SK-N-SH (cell line): ENCODE measurements around the gene HDGF. TPM values are rescaled to one million over a fixed set of nuclear protein-coding genes. Genes with fewer than 3 reads are reported as not detected.

ENCODE experiments used
- CTCF ChIA-PET: fragments of 300-600, 350-600 bp; formaldehyde crosslinking; extraction: SDS; loops from one replicate; lab custom pipeline; 2021; lab: Yijun Ruan, JAX
- POLR2A ChIA-PET: fragments of 350-600 bp; sonication (Branson Sonifier 250); formaldehyde crosslinking; extraction: SDS; loops from one replicate; lab custom pipeline; 2020; ENCODE audit warnings: antibody characterized with exemption, inconsistent platforms; lab: Yijun Ruan, JAX
- DNase-seq: peaks from one replicate; pipeline ENCODE4 v3.0.0; 2012
- H2AFZ ChIP-seq: fragments of 200-600 bp; sonication (generic); 2 replicates; pipeline ENCODE4 v1.8.1; 2016; ENCODE audit warnings: antibody characterized with exemption, mild to moderate bottlenecking, low read depth
- H3F3A ChIP-seq: fragments of 200-600 bp; sonication (generic); replicated peaks from 2 replicates; pipeline ENCODE3; 2016; ENCODE audit warnings: antibody characterized with exemption, mild to moderate bottlenecking; ENCODE audit not compliant: insufficient read depth
- H3K27ac ChIP-seq, 2 experiments: fragments of 200-500 bp in 1 of 2; fragments of 200-600 bp in 1 of 2; sonication (Bioruptor generic) in 1 of 2; sonication (generic), shearing (Covaris generic) in 1 of 2; 2 replicates each; pipeline versions ENCODE4 v1.5.1 to v1.6.1; 2014 to 2016; ENCODE audit warnings: low read depth in 2 of 2, inconsistent platforms in 1 of 2, low read length in 1 of 2, mild to moderate bottlenecking in 1 of 2, mixed read lengths in 1 of 2
- H3K27me3 ChIP-seq: fragments of 200-600 bp; sonication (generic), shearing (Covaris generic); 2 replicates; pipeline ENCODE4 v1.6.1; 2016; ENCODE audit warnings: mixed run types; ENCODE audit not compliant: insufficient read depth
- H3K36me3 ChIP-seq, 2 experiments: fragments of 200-500 bp in 1 of 2; fragments of 200-600 bp in 1 of 2; sonication (Bioruptor generic) in 1 of 2; sonication (generic) in 1 of 2; replicated peaks in 1 of 2; 2 replicates each; pipeline versions ENCODE3 to v1.5.1; 2014 to 2016; ENCODE audit warnings: low read length in 1 of 2, mild to moderate bottlenecking in 1 of 2; ENCODE audit not compliant: insufficient read depth in 2 of 2, control insufficient read depth in 1 of 2
- H3K4me1 ChIP-seq, 2 experiments: fragments of 200-500 bp in 1 of 2; fragments of 200-600 bp in 1 of 2; sonication (Bioruptor generic) in 1 of 2; sonication (generic), shearing (Covaris generic) in 1 of 2; 2 replicates each; pipeline versions ENCODE4 v1.5.1 to v1.6.1; 2014 to 2016; ENCODE audit warnings: low read depth in 1 of 2, low read length in 1 of 2, mixed run types in 1 of 2; ENCODE audit not compliant: insufficient read depth in 2 of 2, control insufficient read depth in 1 of 2
- H3K4me2 ChIP-seq: fragments of 200-600 bp; sonication (generic), shearing (Covaris generic); 2 replicates; pipeline ENCODE4 v1.6.1; 2017; ENCODE audit warnings: mixed run types
- H3K4me3 ChIP-seq, 2 experiments: fragments of 200-500 bp in 1 of 2; fragments of 200-600 bp in 1 of 2; sonication (Bioruptor generic) in 1 of 2; sonication (generic), shearing (Covaris generic) in 1 of 2; 2 replicates each; pipeline versions ENCODE4 v1.5.1 to v1.8.1; 2014 to 2016; ENCODE audit warnings: low read depth in 2 of 2, inconsistent platforms in 1 of 2, low read length in 1 of 2, mild to moderate bottlenecking in 1 of 2, mixed read lengths in 1 of 2, moderate library complexity in 1 of 2
- H3K79me2 ChIP-seq: fragments of 200-600 bp; sonication (generic); 2 replicates; pipeline ENCODE4 v1.8.1; 2017; ENCODE audit warnings: mild to moderate bottlenecking; ENCODE audit not compliant: insufficient read depth
- H3K9ac ChIP-seq: fragments of 200-600 bp; sonication (generic); 2 replicates; pipeline ENCODE4 v1.6.1; 2017; ENCODE audit warnings: mixed run types
- H3K9me2 ChIP-seq: fragments of 200-600 bp; sonication (generic); 2 replicates; pipeline ENCODE4 v1.6.1; 2017; ENCODE audit warnings: mixed run types
- H3K9me3 ChIP-seq: fragments of 200-600 bp; sonication (generic); 2 replicates; pipeline ENCODE4 v1.6.1; 2017; ENCODE audit warnings: mixed run types, mild to moderate bottlenecking, moderate library complexity
- H4K20me1 ChIP-seq: fragments of 200-600 bp; sonication (generic); 2 replicates; pipeline ENCODE4 v1.6.1; 2017; ENCODE audit warnings: mild to moderate bottlenecking, mixed run types; ENCODE audit not compliant: insufficient read depth
- CHD2 ChIP-seq: fragments of 150-350 bp; IDR thresholded peaks from 2 replicates; pipeline ENCODE4 v1.6.1; 2018; ENCODE audit warnings: low read length; ENCODE audit not compliant: partially characterized antibody
- CTCF ChIP-seq: fragments of 200-600 bp; sonication (generic); IDR thresholded peaks from 2 replicates; pipeline ENCODE4 v1.6.1; 2017; ENCODE audit warnings: antibody characterized with exemption, mild to moderate bottlenecking, moderate library complexity
- ELF1 ChIP-seq: IDR thresholded peaks from 2 replicates; pipeline ENCODE4 v1.4.0; 2012
- EP300 ChIP-seq, 2 experiments: IDR thresholded peaks; 2 replicates each; pipeline versions ENCODE4 v1.4.0 to v1.6.1; 2012; ENCODE audit warnings: borderline replicate concordance in 1 of 2, low read depth in 1 of 2, low read length in 1 of 2
- FOSL2 ChIP-seq: IDR thresholded peaks from 2 replicates; pipeline ENCODE4 v1.4.0; 2012; ENCODE audit warnings: low read depth, mild to moderate bottlenecking, moderate library complexity, borderline replicate concordance
- GABPA ChIP-seq: IDR thresholded peaks from 2 replicates; pipeline ENCODE4 v1.4.0; 2012; ENCODE audit warnings: low read depth, mild to moderate bottlenecking
- GATA2 ChIP-seq: sonication (generic); formaldehyde crosslinking; IDR thresholded peaks from 2 replicates; pipeline ENCODE4 v1.5.0; 2020; ENCODE audit warnings: mild to moderate bottlenecking, missing genetic modification reagents
- MEF2A ChIP-seq: IDR thresholded peaks from 2 replicates; pipeline ENCODE4 v1.4.0; 2012; ENCODE audit warnings: low read depth, borderline replicate concordance
- MXI1 ChIP-seq: IDR thresholded peaks from 2 replicates; pipeline ENCODE4 v1.6.1; 2012; ENCODE audit warnings: mild to moderate bottlenecking, low read depth, low read length, improper control_type of control experiment
- NFIC ChIP-seq: IDR thresholded peaks from 2 replicates; pipeline ENCODE4 v1.4.0; 2012; ENCODE audit warnings: borderline replicate concordance
- NRF1 ChIP-seq: IDR thresholded peaks from 2 replicates; pipeline ENCODE4 v1.6.1; 2012; ENCODE audit warnings: low read depth, mild to moderate bottlenecking, low read length
- POLR2AphosphoS5 ChIP-seq: IDR thresholded peaks from 2 replicates; pipeline ENCODE4 v1.6.1; 2012; ENCODE audit warnings: low read depth, low read length
- RAD21 ChIP-seq: IDR thresholded peaks from 2 replicates; pipeline ENCODE4 v1.6.1; 2012; ENCODE audit warnings: mild to moderate bottlenecking, low read length
- RCOR1 ChIP-seq: fragments of 150-350 bp; IDR thresholded peaks from 2 replicates; pipeline ENCODE4 v1.6.1; 2017; ENCODE audit warnings: antibody characterized with exemption, low read length
- RFX5 ChIP-seq: IDR thresholded peaks from 2 replicates; pipeline ENCODE4 v1.6.1; 2012; ENCODE audit warnings: mild to moderate bottlenecking, improper control_type of control experiment, low read length
- RXRA ChIP-seq: IDR thresholded peaks from 2 replicates; pipeline ENCODE4 v1.4.0; 2012; ENCODE audit warnings: low read depth, mild to moderate bottlenecking, borderline replicate concordance
- SIN3A ChIP-seq: IDR thresholded peaks from 2 replicates; pipeline ENCODE4 v1.6.1; 2012; ENCODE audit warnings: low read depth, mild to moderate bottlenecking, low read length, moderate library complexity, borderline replicate concordance
- SMC3 ChIP-seq: IDR thresholded peaks from 2 replicates; pipeline ENCODE4 v1.6.1; 2012; ENCODE audit warnings: low read depth, low read length, improper control_type of control experiment
- TAF1 ChIP-seq: IDR thresholded peaks from 2 replicates; pipeline ENCODE4 v1.6.1; 2012; ENCODE audit warnings: low read depth, mild to moderate bottlenecking, low read length, moderate library complexity, borderline replicate concordance
- TCF12 ChIP-seq: IDR thresholded peaks from 2 replicates; pipeline ENCODE4 v1.4.0; 2012
- USF1 ChIP-seq: IDR thresholded peaks from 2 replicates; pipeline ENCODE4 v1.4.0; 2012; ENCODE audit warnings: low read depth, borderline replicate concordance
- WGBS: methylation state at CpG from one replicate; pipeline ENCODE4 v1.1.6; 2017; ENCODE audit warnings: low lambda C conversion rate; 5-methylcytosine and 5-hydroxymethylcytosine counted together
- polyA plus RNA-seq, 3 experiments: library from polyadenylated mRNA; depleted of rRNA; stranded (reverse); fragments of >200 nt; gene quantifications; 2 replicates each; pipeline ENCODE4 v1.2.3, GENCODE V29; 2012
- TF ChIP-seq, protein P1 (sequence below): IDR thresholded peaks from 2 replicates; pipeline ENCODE4 v1.6.1; 2012; ENCODE audit warnings: mild to moderate bottlenecking, low read depth, low read length, moderate library complexity
- TF ChIP-seq, protein P2 (sequence below): IDR thresholded peaks from 2 replicates; pipeline ENCODE4; 2012
- TF ChIP-seq, protein P3 (sequence below): IDR thresholded peaks from 2 replicates; pipeline ENCODE4 v1.4.0; 2012; ENCODE audit warnings: low read depth

The HDGF gene
- polyA plus RNA-seq, 1 of the 3 experiments (the other 2 are of a cell fraction) = 152 TPM

- POLR2A ChIA-PET = interaction anchor here (0.5 to 3.6 kb wide), 15 partner anchors 9 to 131 kb away, joined by 3 to 25 read pairs (median 5); partner anchors contain the start of genes CRABP2, HDGF, MRPL24 and NES
- H2AFZ ChIP-seq = peak within 1 kb of the TSS; percentile 84
- H3K79me2 ChIP-seq = peaks cover 64% of the 10 kb centered on the region
- H3K9ac ChIP-seq = peak within 1 kb of the TSS; percentile 93
- no peaks in the 10 kb centered on the region for H3K9me3 ChIP-seq
- peaks cover 19 to 32% of the 10 kb centered on the region in 2 experiments for H3K36me3 ChIP-seq
- peaks cover 28 to 56% of the 10 kb centered on the region in 2 experiments for H3K4me1 ChIP-seq
- no peak for TF ChIP-seq TCF12
- no peak for TF ChIP-seq SMC3
- no peak for TF ChIP-seq RAD21
- TF ChIP-seq GATA2 (CRISPR knock-in tag) = no peak
- TF ChIP-seq TAF1 = peak; percentile 40; the same call in 1 of the 2 replicates
- TF ChIP-seq, protein P1, sequence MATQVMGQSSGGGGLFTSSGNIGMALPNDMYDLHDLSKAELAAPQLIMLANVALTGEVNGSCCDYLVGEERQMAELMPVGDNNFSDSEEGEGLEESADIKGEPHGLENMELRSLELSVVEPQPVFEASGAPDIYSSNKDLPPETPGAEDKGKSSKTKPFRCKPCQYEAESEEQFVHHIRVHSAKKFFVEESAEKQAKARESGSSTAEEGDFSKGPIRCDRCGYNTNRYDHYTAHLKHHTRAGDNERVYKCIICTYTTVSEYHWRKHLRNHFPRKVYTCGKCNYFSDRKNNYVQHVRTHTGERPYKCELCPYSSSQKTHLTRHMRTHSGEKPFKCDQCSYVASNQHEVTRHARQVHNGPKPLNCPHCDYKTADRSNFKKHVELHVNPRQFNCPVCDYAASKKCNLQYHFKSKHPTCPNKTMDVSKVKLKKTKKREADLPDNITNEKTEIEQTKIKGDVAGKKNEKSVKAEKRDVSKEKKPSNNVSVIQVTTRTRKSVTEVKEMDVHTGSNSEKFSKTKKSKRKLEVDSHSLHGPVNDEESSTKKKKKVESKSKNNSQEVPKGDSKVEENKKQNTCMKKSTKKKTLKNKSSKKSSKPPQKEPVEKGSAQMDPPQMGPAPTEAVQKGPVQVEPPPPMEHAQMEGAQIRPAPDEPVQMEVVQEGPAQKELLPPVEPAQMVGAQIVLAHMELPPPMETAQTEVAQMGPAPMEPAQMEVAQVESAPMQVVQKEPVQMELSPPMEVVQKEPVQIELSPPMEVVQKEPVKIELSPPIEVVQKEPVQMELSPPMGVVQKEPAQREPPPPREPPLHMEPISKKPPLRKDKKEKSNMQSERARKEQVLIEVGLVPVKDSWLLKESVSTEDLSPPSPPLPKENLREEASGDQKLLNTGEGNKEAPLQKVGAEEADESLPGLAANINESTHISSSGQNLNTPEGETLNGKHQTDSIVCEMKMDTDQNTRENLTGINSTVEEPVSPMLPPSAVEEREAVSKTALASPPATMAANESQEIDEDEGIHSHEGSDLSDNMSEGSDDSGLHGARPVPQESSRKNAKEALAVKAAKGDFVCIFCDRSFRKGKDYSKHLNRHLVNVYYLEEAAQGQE = no peak; the same call in 1 of the 2 replicates
- TF ChIP-seq GABPA = peak; percentile 79
- no peak for TF ChIP-seq NFIC
- no peak for TF ChIP-seq MEF2A
- no peak for TF ChIP-seq RFX5
- TF ChIP-seq MXI1 = peak; percentile 75; the same call in 1 of the 2 replicates
- no peak for TF ChIP-seq EP300 (IDR thresholded peaks at IDR 0.05; ENCODE audit: borderline replicate concordance in 1 of 2, low read depth in 1 of 2, low read length in 1 of 2)
- TF ChIP-seq POLR2AphosphoS5 = peak; percentile 65
- no peak for TF ChIP-seq CTCF
- no peak for TF ChIP-seq SIN3A
- TF ChIP-seq ELF1 = peak; percentile 80
- TF ChIP-seq RCOR1 = no peak; the same call in 1 of the 2 replicates
- TF ChIP-seq USF1 = 0 out of 2 replicates have a peak, but pooled peaks have one; percentile 12
- TF ChIP-seq CHD2 = peak; percentile 57
- TF ChIP-seq FOSL2 = no peak
- TF ChIP-seq, protein P2, sequence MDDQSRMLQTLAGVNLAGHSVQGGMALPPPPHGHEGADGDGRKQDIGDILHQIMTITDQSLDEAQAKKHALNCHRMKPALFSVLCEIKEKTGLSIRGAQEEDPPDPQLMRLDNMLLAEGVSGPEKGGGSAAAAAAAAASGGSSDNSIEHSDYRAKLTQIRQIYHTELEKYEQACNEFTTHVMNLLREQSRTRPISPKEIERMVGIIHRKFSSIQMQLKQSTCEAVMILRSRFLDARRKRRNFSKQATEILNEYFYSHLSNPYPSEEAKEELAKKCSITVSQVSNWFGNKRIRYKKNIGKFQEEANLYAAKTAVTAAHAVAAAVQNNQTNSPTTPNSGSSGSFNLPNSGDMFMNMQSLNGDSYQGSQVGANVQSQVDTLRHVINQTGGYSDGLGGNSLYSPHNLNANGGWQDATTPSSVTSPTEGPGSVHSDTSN = peak; percentile 23
- no peak for TF ChIP-seq RXRA
- no peak for TF ChIP-seq NRF1
- TF ChIP-seq, protein P3, sequence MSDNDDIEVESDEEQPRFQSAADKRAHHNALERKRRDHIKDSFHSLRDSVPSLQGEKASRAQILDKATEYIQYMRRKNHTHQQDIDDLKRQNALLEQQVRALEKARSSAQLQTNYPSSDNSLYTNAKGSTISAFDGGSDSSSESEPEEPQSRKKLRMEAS = peak; percentile 47
- H3K4me3 ChIP-seq = peak within 1 kb of the TSS; percentile 76 to 87
- H3K4me2 ChIP-seq = peak within 1 kb of the TSS; percentile 95
- peaks cover 31% of the 10 kb centered on the region for H4K20me1 ChIP-seq
- WGBS = 5% methylated on average over 33 of the region's 57 CpGs
- peak within 1 kb of the TSS; percentile 83 to 88 for H3K27ac ChIP-seq
- no peaks in the 10 kb centered on the region for H3K27me3 ChIP-seq
- peaks cover 9% of the 10 kb centered on the region for H3F3A ChIP-seq
- CTCF ChIA-PET = interaction anchor here (0.8 to 38.0 kb wide), 14 partner anchors 10 to 199 kb away, joined by 3 to 2702 read pairs (median 25); partner anchors contain the start of genes CRABP2, INSRR, MRPL24 and NES
- peak; percentile 92 for DNase-seq
- H3K9me2 ChIP-seq = no peaks in the 10 kb centered on the region
These were observed 22.6 kb downstream of the HDGF start, which contains the start of gene ISG20L2 for GRCh38 chr1:156728599-156729462. ISG20L2 (minus strand) TSS chr1:156728766; CDS start chr1:156727652, 1,114 bp downstream.
